Keratinocyte (primary cell): ENCODE data around the gene TAOK1.

ENCODE experiments used
- EZH2 ChIP-seq: IDR thresholded peaks from one replicate; pipeline ENCODE4 v1.6.1; 2012; ENCODE audit warnings: inconsistent platforms, mild to moderate bottlenecking, low read length, moderate library complexity
- TF ChIP-seq, protein P1 (sequence below), 3 experiments: IDR thresholded peaks in 1 of 3; conservative IDR thresholded peaks in 1 of 3; optimal IDR thresholded peaks in 1 of 3; 2 replicates in 2 of 3; 3 replicates in 1 of 3; pipeline versions ENCODE3 to v1.5.1; 2011; ENCODE audit warnings: low read length in 3 of 3, mild to moderate bottlenecking in 3 of 3, moderate library complexity in 2 of 3, control low read depth in 1 of 3, inconsistent platforms in 1 of 3; ENCODE audit not compliant: insufficient read depth in 2 of 3; ENCODE audit errors: extremely low read depth in 1 of 3

- TF ChIP-seq, protein P1, sequence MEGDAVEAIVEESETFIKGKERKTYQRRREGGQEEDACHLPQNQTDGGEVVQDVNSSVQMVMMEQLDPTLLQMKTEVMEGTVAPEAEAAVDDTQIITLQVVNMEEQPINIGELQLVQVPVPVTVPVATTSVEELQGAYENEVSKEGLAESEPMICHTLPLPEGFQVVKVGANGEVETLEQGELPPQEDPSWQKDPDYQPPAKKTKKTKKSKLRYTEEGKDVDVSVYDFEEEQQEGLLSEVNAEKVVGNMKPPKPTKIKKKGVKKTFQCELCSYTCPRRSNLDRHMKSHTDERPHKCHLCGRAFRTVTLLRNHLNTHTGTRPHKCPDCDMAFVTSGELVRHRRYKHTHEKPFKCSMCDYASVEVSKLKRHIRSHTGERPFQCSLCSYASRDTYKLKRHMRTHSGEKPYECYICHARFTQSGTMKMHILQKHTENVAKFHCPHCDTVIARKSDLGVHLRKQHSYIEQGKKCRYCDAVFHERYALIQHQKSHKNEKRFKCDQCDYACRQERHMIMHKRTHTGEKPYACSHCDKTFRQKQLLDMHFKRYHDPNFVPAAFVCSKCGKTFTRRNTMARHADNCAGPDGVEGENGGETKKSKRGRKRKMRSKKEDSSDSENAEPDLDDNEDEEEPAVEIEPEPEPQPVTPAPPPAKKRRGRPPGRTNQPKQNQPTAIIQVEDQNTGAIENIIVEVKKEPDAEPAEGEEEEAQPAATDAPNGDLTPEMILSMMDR (optimal IDR thresholded peaks at IDR 0.05 in 1 of 3, IDR thresholded peaks at IDR 0.05 in 1 of 3, conservative IDR thresholded peaks at IDR 0.05 in 1 of 3; ENCODE audit: extremely low read depth in 1 of 3, insufficient read depth in 2 of 3, low read length in 3 of 3): no peak
- TF ChIP-seq EZH2: no peak
Measured at GRCh38 chr17:29357821-29358232, 32.3 kb upstream of the TAOK1 start.
